H9 (cell line): ENCODE results near the gene COPRS. TPM values are rescaled to one million over a fixed set of nuclear protein-coding genes. Genes with fewer than 3 reads are reported as not detected.

Source experiments
- DNase-seq: peaks from one replicate; pipeline ENCODE4 v3.0.0-alpha.2; 2017
- H2AFZ ChIP-seq: one replicate; pipeline ENCODE4 v1.6.1; 2013; ENCODE audit warnings: mild to moderate bottlenecking, low read length, control low read depth, moderate library complexity
- H2AK5ac ChIP-seq: 2 replicates; pipeline ENCODE4 v1.6.1; 2013; ENCODE audit warnings: low read length, control low read depth, mixed read lengths; ENCODE audit not compliant: insufficient read length
- H2BK120ac ChIP-seq: one replicate; pipeline ENCODE4 v1.6.1; 2013; ENCODE audit warnings: low read depth, mild to moderate bottlenecking, low read length, control low read depth, inconsistent platforms; ENCODE audit not compliant: poor library complexity, severe bottlenecking
- H2BK12ac ChIP-seq: 2 replicates; pipeline ENCODE4 v1.6.1; 2013; ENCODE audit warnings: low read length, control low read depth, mixed read lengths, low read depth; ENCODE audit not compliant: insufficient read length
- H2BK15ac ChIP-seq: 2 replicates; pipeline ENCODE4 v1.6.1; 2013; ENCODE audit warnings: low read depth, low read length, control low read depth
- H2BK20ac ChIP-seq: one replicate; pipeline ENCODE4 v1.6.1; 2013; ENCODE audit warnings: low read depth, mild to moderate bottlenecking, low read length, control low read depth, inconsistent platforms; ENCODE audit not compliant: poor library complexity, severe bottlenecking
- H2BK5ac ChIP-seq: 2 replicates; pipeline ENCODE4 v1.6.1; 2013; ENCODE audit warnings: low read length, control low read depth, mixed read lengths; ENCODE audit not compliant: insufficient read length
- H3K14ac ChIP-seq: 2 replicates; pipeline ENCODE4 v1.6.1; 2013; ENCODE audit warnings: low read length, control low read depth; ENCODE audit not compliant: insufficient read depth
- H3K18ac ChIP-seq: 2 replicates; pipeline ENCODE4 v1.6.1; 2013; ENCODE audit warnings: low read depth, mild to moderate bottlenecking, mixed read lengths, low read length, control low read depth; ENCODE audit not compliant: insufficient read length
- H3K23ac ChIP-seq: 2 replicates; pipeline ENCODE4 v1.6.1; 2013; ENCODE audit warnings: low read length, control low read depth, mixed read lengths, low read depth; ENCODE audit not compliant: insufficient read length
- H3K23me2 ChIP-seq: 2 replicates; pipeline ENCODE4 v1.6.1; 2013; ENCODE audit warnings: low read depth, mild to moderate bottlenecking, mixed read lengths, low read length, control low read depth; ENCODE audit not compliant: insufficient read length, poor library complexity, severe bottlenecking
- H3K27ac ChIP-seq: 2 replicates; pipeline ENCODE4 v1.5.1; 2013; ENCODE audit warnings: low read length, control low read depth, mixed read lengths, low read depth; ENCODE audit not compliant: insufficient read length
- H3K27me3 ChIP-seq: 2 replicates; pipeline ENCODE4 v1.6.1; 2013; ENCODE audit warnings: low read length, control low read depth, inconsistent platforms; ENCODE audit not compliant: insufficient read depth
- H3K4ac ChIP-seq: 2 replicates; pipeline ENCODE4 v1.6.1; 2013; ENCODE audit warnings: low read depth, mild to moderate bottlenecking, control low read depth, inconsistent platforms, low read length, moderate library complexity
- H3K4me1 ChIP-seq: 2 replicates; pipeline ENCODE4 v1.6.1; 2013; ENCODE audit warnings: low read length, control low read depth, inconsistent platforms; ENCODE audit not compliant: insufficient read depth
- H3K4me2 ChIP-seq: 2 replicates; pipeline ENCODE4 v1.6.1; 2013; ENCODE audit warnings: low read length, control low read depth, mixed read lengths; ENCODE audit not compliant: insufficient read length, insufficient read depth
- H3K56ac ChIP-seq: 2 replicates; pipeline ENCODE4 v1.6.1; 2013; ENCODE audit warnings: low read depth, mild to moderate bottlenecking, mixed read lengths, low read length, control low read depth; ENCODE audit not compliant: insufficient read length
- H3K79me1 ChIP-seq: 2 replicates; pipeline ENCODE4 v1.6.1; 2013; ENCODE audit warnings: low read depth, mild to moderate bottlenecking, moderate library complexity, low read length, control low read depth, inconsistent platforms; ENCODE audit not compliant: insufficient read depth, poor library complexity, severe bottlenecking
- H3K79me2 ChIP-seq: 2 replicates; pipeline ENCODE4 v1.6.1; 2013; ENCODE audit warnings: low read length, control low read depth, inconsistent platforms; ENCODE audit not compliant: insufficient read depth
- H3K9ac ChIP-seq: 2 replicates; pipeline ENCODE4 v1.6.1; 2013; ENCODE audit warnings: low read length, control low read depth, mixed read lengths; ENCODE audit not compliant: insufficient read length; ENCODE audit errors: extremely low read depth
- H3K9me3 ChIP-seq: one replicate; pipeline ENCODE4 v1.6.1; 2013; ENCODE audit warnings: low read depth, low read length, inconsistent platforms; ENCODE audit not compliant: control insufficient read depth
- H3T11ph ChIP-seq: one replicate; pipeline ENCODE4 v1.6.1; 2013; ENCODE audit warnings: mild to moderate bottlenecking, low read length, control low read depth, inconsistent platforms
- H4K20me1 ChIP-seq: one replicate; pipeline ENCODE4 v1.6.1; 2013; ENCODE audit not compliant: control insufficient read depth, insufficient read length, insufficient read depth
- H4K5ac ChIP-seq: 2 replicates; pipeline ENCODE4 v1.6.1; 2013; ENCODE audit warnings: low read depth, mild to moderate bottlenecking, mixed read lengths, low read length, control low read depth; ENCODE audit not compliant: insufficient read length
- H4K8ac ChIP-seq: replicated peaks from 2 replicates; pipeline ENCODE4 v1.6.1; 2013; ENCODE audit warnings: low read length, control low read depth, mixed read lengths, low read depth; ENCODE audit not compliant: insufficient read length
- H4K91ac ChIP-seq: 2 replicates; pipeline ENCODE4 v1.6.1; 2013; ENCODE audit warnings: low read depth, mild to moderate bottlenecking, moderate library complexity, mixed read lengths, low read length, control low read depth; ENCODE audit not compliant: insufficient read length
- H3K27ac Mint-ChIP-seq, 3 experiments: 2 replicates in 2 of 3; 3 replicates in 1 of 3; pipeline ENCODE4 v1.8.0; 2020 to 2021; ENCODE audit warnings: mixed read lengths in 3 of 3, mild to moderate bottlenecking in 1 of 3, moderate library complexity in 1 of 3
- H3K27me3 Mint-ChIP-seq: 2 replicates; pipeline ENCODE4 v1.8.0; 2021; ENCODE audit warnings: low read depth, mild to moderate bottlenecking, moderate library complexity, mixed read lengths
- H3K36me3 Mint-ChIP-seq, 3 experiments: 2 replicates in 2 of 3; 3 replicates in 1 of 3; pipeline ENCODE4 v1.8.0; 2020 to 2021; ENCODE audit warnings: low read depth in 3 of 3, mixed read lengths in 3 of 3; ENCODE audit not compliant: insufficient read depth in 1 of 3
- H3K4me1 Mint-ChIP-seq, 2 experiments: 2 replicates each; pipeline ENCODE4 v1.8.0; 2020; ENCODE audit warnings: mixed read lengths in 2 of 2
- H3K4me3 Mint-ChIP-seq, 2 experiments: 2 replicates in 1 of 2; 3 replicates in 1 of 2; pipeline ENCODE4 v1.8.0; 2020 to 2021; ENCODE audit warnings: mild to moderate bottlenecking in 2 of 2, mixed read lengths in 2 of 2, moderate library complexity in 1 of 2
- H3K9me3 Mint-ChIP-seq, 2 experiments: 2 replicates in 1 of 2; 3 replicates in 1 of 2; pipeline ENCODE4 v1.8.0; 2020; ENCODE audit warnings: mild to moderate bottlenecking in 2 of 2, mixed read lengths in 2 of 2, moderate library complexity in 1 of 2
- CTCF ChIP-seq: fragments of 200-600 bp; sonication (generic); conservative IDR thresholded peaks from 3 replicates; pipeline ENCODE4 v1.8.0; 2021; ENCODE audit warnings: antibody characterized with exemption, mild to moderate bottlenecking
- WGBS: extraction: QIAGEN DNeasy Blood & Tissue Kit; methylation state at CpG from one replicate; pipeline ENCODE4 v1.1.7; 2013; ENCODE audit warnings: missing lambda C conversion rate, low lambda C conversion rate, mixed read lengths; ENCODE audit not compliant: insufficient read length; ENCODE audit errors: extremely low coverage; 5-methylcytosine and 5-hydroxymethylcytosine counted together
- total RNA-seq: library from RNA; stranded (reverse); gene quantifications from 2 replicates; pipeline ENCODE4 v1.2.1, GENCODE V29; 2021

The COPRS gene
- total RNA-seq, 1 experiment from 2014 or later: 43.8 TPM

- WGBS: no CpG with 5 or more reads among the region's 4 CpGs
- H3K23ac ChIP-seq: no peak overlapping the region
Measured at GRCh38 chr17:31888124-31888523, 29.1 kb upstream of the COPRS start.

More at GRCh38 chr17:31888124-31888523, 29.1 kb upstream of the COPRS start:
- Mint-ChIP-seq H3K4me1 (no peaks in the 10 kb centered on the region), H3K4me3 (no peak overlapping the region), H3K27ac (no peak overlapping the region), H3K36me3 (peaks cover 36 to 87% (median 70%) of the 10 kb centered on the region in 3 experiments; a peak in 6 of 7 replicates), H3K27me3 (no peaks in the 10 kb centered on the region), H3K9me3 (no peaks in the 10 kb centered on the region)
- no peak for DNase-seq
- no peak overlapping the region for H3K14ac ChIP-seq
- no peaks in the 10 kb centered on the region for H3K9me3 ChIP-seq
- no peaks in the 10 kb centered on the region for H3K27me3 ChIP-seq
- H3T11ph ChIP-seq: no peak overlapping the region
- no peak overlapping the region for H3K56ac ChIP-seq
- H4K20me1 ChIP-seq: no peaks in the 10 kb centered on the region
- H2BK12ac ChIP-seq: no peak overlapping the region
- no peaks in the 10 kb centered on the region for H3K23me2 ChIP-seq
- H3K27ac ChIP-seq: no peak overlapping the region
- no peaks in the 10 kb centered on the region for H3K79me1 ChIP-seq
- H3K18ac ChIP-seq: no peak overlapping the region
- H2AK5ac ChIP-seq: no peak overlapping the region
- no peak overlapping the region for H2BK15ac ChIP-seq
- no peak overlapping the region for H3K4ac ChIP-seq
- H4K5ac ChIP-seq: no peak overlapping the region
- no peak overlapping the region for H4K8ac ChIP-seq
- no peak overlapping the region for H2BK120ac ChIP-seq
- H2AFZ ChIP-seq: no peak overlapping the region
- H2BK5ac ChIP-seq: no peak overlapping the region
- TF ChIP-seq CTCF: no peak
- no peaks in the 10 kb centered on the region for H3K79me2 ChIP-seq
- no peak overlapping the region for H4K91ac ChIP-seq
- H3K9ac ChIP-seq: no peak overlapping the region
- H3K4me1 ChIP-seq: no peaks in the 10 kb centered on the region
- H3K4me2 ChIP-seq: no peak overlapping the region
- no peak overlapping the region for H2BK20ac ChIP-seq
